HG02642 (cell line): ENCODE measurements around the gene MAGEA9B.
"Not testable (repeated sequence)": the region's sequence is repeated elsewhere in the genome, so short reads cannot be mapped to it uniquely, and the experiment has no call there.

Experiments
- ATAC-seq: cut with Tn5 transposase; IDR thresholded peaks from one replicate; pipeline ENCODE4 v1.9.1; 2021; ENCODE audit warnings: mild to moderate bottlenecking; ENCODE audit not compliant: unreplicated experiment, poor library complexity

The MAGEA9B gene

GRCh38 chrX:149573456-149573855, 13.8 kb downstream of the MAGEA9B start:
- ATAC-seq: peak; percentile 100

- no peak for ATAC-seq
Measured at GRCh38 chrX:149572743-149573142, 14.5 kb downstream of the MAGEA9B start.

DNA sequence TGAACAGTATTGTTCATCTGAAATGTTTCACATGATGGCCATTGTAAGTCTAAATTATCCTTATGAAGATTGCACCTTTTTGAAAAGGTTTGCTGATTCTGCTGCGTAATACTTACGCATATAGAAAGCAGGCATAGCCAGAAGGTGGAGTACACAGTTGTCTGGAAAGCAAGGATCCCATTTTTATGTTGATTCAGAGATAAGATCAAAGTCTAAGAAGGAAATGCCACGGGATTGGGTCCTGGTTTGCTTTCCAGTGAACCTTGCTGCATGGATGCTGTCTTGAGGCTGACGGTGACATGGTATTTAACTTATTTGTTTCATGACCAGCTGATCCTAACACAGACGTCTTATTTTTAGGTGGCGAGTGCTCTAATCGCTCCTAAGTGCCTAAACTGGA, 15.5 kb downstream of the MAGEA9B start:
- ATAC-seq: no peak

DNA sequence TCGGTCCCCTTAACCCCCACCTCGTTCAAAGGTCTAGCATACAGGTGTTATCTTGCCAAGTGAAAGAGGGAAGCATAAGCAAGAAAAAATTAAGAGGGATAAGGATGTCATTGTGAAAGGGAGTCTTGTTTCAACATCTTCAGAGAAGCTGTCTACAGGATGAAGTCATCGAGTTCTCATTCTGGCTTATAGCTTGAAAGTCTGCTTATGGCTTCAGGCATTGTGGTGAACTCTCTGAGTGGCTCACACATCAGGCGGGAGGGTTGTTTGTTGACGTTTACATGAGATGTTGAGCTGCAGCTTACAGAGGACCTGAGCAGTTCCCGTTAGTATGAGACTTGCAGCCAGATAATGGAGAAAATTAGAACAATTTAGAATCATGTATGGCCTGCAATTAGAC, 16.6 kb downstream of the MAGEA9B start:
- ATAC-seq: no peak

GRCh38 chrX:149569770-149570169, 17.5 kb downstream of the MAGEA9B start:
- no peak for ATAC-seq

DNA sequence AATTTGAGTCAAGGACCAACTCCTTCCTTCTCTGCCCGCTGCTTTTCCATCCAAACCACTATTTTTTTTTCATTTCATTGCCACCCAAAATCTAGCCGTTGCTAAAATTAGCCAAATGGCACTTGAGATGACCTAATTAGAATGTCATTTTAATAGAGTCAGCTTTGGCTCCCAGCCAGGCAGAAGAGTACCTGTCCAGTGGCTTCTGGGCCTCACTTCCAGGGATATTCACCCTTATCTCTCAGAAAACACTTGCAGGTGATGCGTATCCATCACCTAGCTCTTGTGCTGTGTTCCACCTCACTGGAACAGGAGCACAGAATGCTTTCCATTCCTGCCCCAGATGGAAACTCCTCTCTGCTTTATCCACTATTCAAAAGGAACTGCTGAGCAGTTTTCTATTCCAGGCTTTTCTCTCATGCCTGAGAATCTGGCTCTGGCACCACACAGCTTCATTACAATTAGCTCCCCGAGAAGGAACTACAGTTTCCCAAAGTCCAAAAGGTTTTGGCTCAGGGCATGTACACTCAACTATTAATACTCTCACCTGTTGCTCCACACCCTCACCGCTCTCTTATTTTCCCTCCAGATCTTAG, 18.5 kb downstream of the MAGEA9B start:
- ATAC-seq: no peak

DNA sequence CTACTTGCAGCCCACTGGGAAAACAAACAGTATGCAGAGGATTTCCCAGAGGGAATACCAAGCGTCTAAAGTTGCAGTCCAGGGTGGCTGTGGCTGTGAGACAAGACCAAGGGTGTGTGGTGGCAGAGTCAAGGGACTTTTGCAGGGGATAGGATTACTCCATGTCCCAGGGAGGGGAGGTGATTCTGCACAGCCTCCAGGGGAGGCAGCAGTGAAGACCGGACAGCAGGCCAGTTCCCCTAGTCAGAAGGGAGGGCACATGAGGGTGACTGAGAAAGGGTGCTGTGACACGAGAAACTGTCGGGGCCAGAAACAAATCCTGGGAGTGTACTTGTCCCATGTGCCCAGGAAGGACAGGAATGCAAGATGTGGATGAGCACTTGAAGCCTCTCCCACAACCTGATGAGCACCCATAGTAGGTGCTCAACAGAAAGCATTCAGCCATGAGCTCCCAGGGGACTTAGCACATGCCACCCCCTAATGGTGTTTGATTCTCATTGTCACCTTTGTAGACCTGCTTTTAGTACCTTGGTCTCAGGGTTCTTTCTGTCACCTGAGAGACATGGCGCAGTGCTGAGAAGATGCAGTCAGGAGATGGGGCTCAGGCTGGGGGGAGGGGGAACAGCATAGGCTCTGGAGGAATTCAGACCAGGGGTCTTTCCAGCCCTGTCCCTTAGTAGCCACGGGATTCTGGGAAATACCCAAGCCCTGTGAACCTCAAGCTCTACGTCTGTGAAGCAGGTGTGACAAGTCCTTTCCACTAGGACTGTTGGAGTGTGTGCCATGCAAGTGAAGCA, 19.4 kb downstream of the MAGEA9B start:
- ATAC-seq: no peak

DNA sequence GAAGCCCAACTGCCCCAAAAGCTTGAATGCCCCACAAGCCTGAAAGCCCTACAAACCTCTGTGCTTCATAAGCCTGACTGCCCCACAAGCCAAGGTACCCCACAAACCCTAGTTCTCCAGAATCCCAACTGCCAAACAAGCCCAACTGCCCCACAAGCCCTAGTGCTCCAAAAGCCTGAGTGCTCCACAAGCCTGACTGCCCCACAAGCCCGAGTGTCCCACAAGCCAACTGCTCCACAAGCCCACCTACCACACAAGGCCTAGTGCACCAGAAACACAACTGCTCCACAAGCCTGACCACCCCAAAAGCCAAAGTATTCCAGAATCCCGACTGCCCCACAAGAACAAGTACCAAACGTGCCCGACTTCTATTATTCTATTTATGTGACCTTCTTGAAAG, 23.9 kb downstream of the MAGEA9B start:
- ATAC-seq: no peak

DNA sequence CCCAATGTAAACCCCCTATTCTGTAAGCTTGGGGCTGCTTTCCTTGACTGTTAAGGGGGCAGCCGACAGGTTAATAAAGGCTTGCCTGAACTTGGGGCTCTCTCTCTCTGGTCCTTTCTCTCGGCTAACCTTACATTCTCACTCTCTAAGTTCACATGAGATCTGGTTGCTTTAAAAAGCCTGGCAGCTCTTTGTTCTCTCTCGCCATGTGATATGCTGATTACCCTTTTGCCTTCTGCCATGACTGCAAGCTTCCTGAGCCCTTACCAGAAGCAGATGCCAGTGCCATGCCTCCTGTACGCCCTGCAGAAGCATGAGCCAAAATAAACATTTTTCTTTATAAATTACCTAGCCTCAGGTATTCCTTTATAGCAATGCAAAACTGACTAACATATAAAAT, 32.0 kb downstream of the MAGEA9B start:
- ATAC-seq: not testable (repeated sequence)

DNA sequence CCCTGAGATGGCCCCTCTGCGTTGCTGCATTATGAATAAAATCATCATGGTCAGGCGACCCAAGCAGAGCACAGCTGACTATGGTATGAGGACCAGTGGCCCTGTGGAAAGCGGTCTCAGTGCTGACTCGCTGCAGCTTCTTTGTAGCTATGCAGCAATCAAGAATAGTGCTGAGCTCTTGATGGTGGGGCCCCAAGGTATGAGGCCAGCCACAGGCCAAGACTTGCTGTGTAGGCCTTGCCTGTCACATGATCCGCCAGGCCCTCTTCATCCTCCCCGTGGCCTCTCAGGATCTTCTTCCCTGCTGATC, 35.4 kb downstream of the MAGEA9B start:
- ATAC-seq: not testable (repeated sequence)

GRCh38 chrX:149551245-149551938, 35.9 kb downstream of the MAGEA9B start:
- peak; percentile 58 for ATAC-seq

- ATAC-seq: not testable (repeated sequence)
Measured at GRCh38 chrX:149550454-149550853, 36.8 kb downstream of the MAGEA9B start.

DNA sequence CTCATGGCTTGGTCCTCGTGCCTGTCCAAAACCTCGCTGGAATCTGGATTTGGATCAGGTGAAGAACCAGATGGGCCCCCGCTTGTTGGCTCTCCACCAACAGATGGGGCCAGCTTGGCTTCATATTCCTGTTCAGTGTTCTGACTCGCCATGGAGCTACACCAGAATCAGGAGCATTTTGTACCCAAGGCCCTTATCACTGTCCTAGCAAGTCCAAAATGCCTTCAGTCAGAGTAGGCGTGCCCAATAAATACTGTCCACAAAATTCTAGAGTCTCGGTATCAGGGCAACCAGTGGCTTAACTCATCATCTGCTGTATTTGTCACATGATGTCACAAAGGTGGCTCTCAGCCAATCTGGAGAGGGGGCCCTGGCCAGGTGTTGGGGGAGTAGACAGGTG, 37.6 kb downstream of the MAGEA9B start, which contains the start of gene HSFX3:
HSFX3 (minus strand) TSS at position 224 of the 400 bp plus-strand sequence; CDS start at position 152, 72 bp downstream.
- not testable (repeated sequence) for ATAC-seq

DNA sequence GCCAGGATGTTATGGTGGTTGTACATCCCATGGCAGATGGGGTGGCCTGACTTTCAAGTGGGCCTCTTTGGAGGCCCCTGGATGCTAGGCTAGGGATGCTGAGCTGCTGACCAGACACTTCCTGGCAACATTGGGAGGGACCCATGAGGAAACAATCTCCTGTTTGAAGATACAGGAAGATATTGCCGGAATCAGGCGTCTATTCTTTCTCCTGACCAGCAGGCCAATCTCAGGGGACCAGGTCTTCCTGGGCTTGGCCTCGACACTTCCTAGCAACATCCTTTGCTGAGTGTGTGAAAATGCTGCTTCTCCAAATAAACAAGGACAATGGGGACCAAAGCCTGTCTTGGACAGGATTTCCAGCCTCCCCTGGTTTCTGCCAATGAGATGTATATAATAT, 39.5 kb downstream of the MAGEA9B start:
- ATAC-seq: not testable (repeated sequence)

- not testable (repeated sequence) for ATAC-seq
Measured at GRCh38 chrX:149546962-149547361, 40.3 kb downstream of the MAGEA9B start.

GRCh38 chrX:149545545-149546543, 41.4 kb downstream of the MAGEA9B start:
- not testable (repeated sequence) for ATAC-seq

DNA sequence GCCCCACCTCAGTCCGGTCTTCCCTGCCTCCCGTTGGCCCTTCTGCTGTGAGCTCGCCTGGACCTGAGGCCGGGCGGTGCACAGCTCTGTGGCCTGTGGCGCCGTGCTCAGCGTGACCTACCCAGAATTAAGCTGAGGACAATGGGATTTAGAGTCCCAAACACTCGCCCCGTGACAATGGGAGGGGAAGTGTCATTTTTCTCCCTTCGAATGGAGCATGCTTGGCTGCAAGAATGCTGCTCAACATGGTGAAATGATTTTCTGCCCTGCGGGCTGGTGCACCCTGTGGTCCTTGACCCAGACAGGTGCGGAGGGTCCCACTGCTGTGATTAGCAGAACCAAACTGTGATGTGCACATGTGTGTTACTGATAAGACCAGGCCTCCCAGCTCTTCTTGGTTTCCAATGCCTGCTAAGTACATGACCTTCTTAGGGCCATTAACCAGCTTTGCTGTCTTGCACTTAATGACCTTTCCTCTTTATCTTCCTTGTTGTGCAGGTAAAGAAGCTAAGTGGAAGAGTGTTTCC, 45.7 kb downstream of the MAGEA9B start:
- ATAC-seq: no peak

- ATAC-seq: peak; percentile 83
Measured at GRCh38 chrX:149540621-149541520, 46.4 kb downstream of the MAGEA9B start, which contains the start of gene EOLA1. Gene EOLA1 (plus strand): TSS chrX:149541012. CDS start chrX:149545631, 4,619 bp downstream.

- ATAC-seq: peak; percentile 12
Measured at GRCh38 chrX:149540131-149540620, 47.1 kb downstream of the MAGEA9B start.
